ENCODE data around the gene FOXD2. TPM values are rescaled to one million over a fixed set of nuclear protein-coding genes. Genes with fewer than 3 reads are reported as not detected.

The FOXD2 gene
- total RNA-seq, 2 donors from 2014 or later: 0.26 TPM; not detected in 1

- intact Hi-C loops (cut with DNase I): no loop called here
- Histone ChIP-seq H3K36me3 (replicated peaks in 1 of 2; ENCODE audit: insufficient read depth in 1 of 2, low read depth in 2 of 2) (no peaks in the 10 kb centered on the region), H3K27ac (no peak overlapping the region), H3K4me1 (no peaks in the 10 kb centered on the region), H3K4me3 (no peak overlapping the region), H3K9me3 (no peaks in the 10 kb centered on the region), H3K27me3 (no peaks in the 10 kb centered on the region)
- TF ChIP-seq POLR2A (IDR thresholded peaks at IDR 0.05): no peak
- ATAC-seq (no peak), DNase-seq (no peak)
- 73 to 78% methylated on average over 3 of the region's 3 CpGs for WGBS, 2 donors
Measured at GRCh38 chr1:47407481-47407880, 30.4 kb upstream of the FOXD2 start.

GRCh38 chr1:47409311-47410067, 28.4 kb upstream of the FOXD2 start:
- H3K36me3 ChIP-seq (replicated peaks in 1 of 2; ENCODE audit: insufficient read depth in 1 of 2, low read depth in 2 of 2): no peaks in the 10 kb centered on the region
- DNase-seq: no peak
- WGBS, 2 donors: 77 to 81% methylated on average over 12 of the region's 12 CpGs
- TF ChIP-seq CTCF (IDR thresholded peaks at IDR 0.05): no peak
- TF ChIP-seq POLR2A (IDR thresholded peaks at IDR 0.05): no peak
- no peak overlapping the region for H3K27ac ChIP-seq
- no peak overlapping the region for H3K4me3 ChIP-seq
- no peaks in the 10 kb centered on the region for H3K4me1 ChIP-seq
- H3K9me3 ChIP-seq: no peaks in the 10 kb centered on the region
- H3K27me3 ChIP-seq: no peaks in the 10 kb centered on the region
- no peak for ATAC-seq
- intact Hi-C loops (cut with DNase I): no loop called here

- WGBS, 2 donors: 42 to 59% methylated on average over 3 of the region's 3 CpGs
- H3K9me3 ChIP-seq: no peaks in the 10 kb centered on the region
- H3K4me1 ChIP-seq: no peaks in the 10 kb centered on the region
- DNase-seq (no peak), ATAC-seq (no peak)
- no peak overlapping the region for H3K27ac ChIP-seq
- H3K36me3 ChIP-seq (replicated peaks in 1 of 2; ENCODE audit: insufficient read depth in 1 of 2, low read depth in 2 of 2): no peaks in the 10 kb centered on the region
- H3K27me3 ChIP-seq: no peaks in the 10 kb centered on the region
- no peak for TF ChIP-seq POLR2A (IDR thresholded peaks at IDR 0.05)
- TF ChIP-seq CTCF (IDR thresholded peaks at IDR 0.05): no peak
- intact Hi-C loops (cut with DNase I): no loop called here
- H3K4me3 ChIP-seq: no peak overlapping the region
Measured at GRCh38 chr1:47410068-47410455, 27.8 kb upstream of the FOXD2 start.

GRCh38 chr1:47411436-47411835, 26.4 kb upstream of the FOXD2 start:
- Histone ChIP-seq H3K27ac (no peak overlapping the region), H3K4me3 (no peak overlapping the region), H3K27me3 (peaks cover 0 to 6% of the 10 kb centered on the region in 2 donors), H3K4me1 (no peaks in the 10 kb centered on the region), H3K9me3 (no peaks in the 10 kb centered on the region), H3K36me3 (replicated peaks in 1 of 2; ENCODE audit: insufficient read depth in 1 of 2, low read depth in 2 of 2) (no peaks in the 10 kb centered on the region)
- 34 to 46% methylated on average over 2 of the region's 2 CpGs for WGBS, 2 donors
- ATAC-seq: no peak
- intact Hi-C loops (cut with DNase I): no loop called here
- no peak for TF ChIP-seq CTCF (IDR thresholded peaks at IDR 0.05)
- no peak for TF ChIP-seq POLR2A (IDR thresholded peaks at IDR 0.05)
- DNase-seq: no peak

GRCh38 chr1:47412437-47412836, 25.4 kb upstream of the FOXD2 start:
- H3K4me1 ChIP-seq: no peaks in the 10 kb centered on the region
- peaks cover 0 to 14% of the 10 kb centered on the region in 2 donors for H3K27me3 ChIP-seq
- H3K4me3 ChIP-seq: no peak overlapping the region
- TF ChIP-seq CTCF (IDR thresholded peaks at IDR 0.05) (no peak), POLR2A (IDR thresholded peaks at IDR 0.05) (no peak)
- no peak for ATAC-seq
- no peak overlapping the region for H3K27ac ChIP-seq
- intact Hi-C loops (cut with DNase I): no loop called here
- H3K9me3 ChIP-seq: no peaks in the 10 kb centered on the region
- 86% methylated on average over 14 of the region's 14 CpGs; no CpG with 5 or more reads in 1 of the 2 donors for WGBS, 2 donors
- H3K36me3 ChIP-seq (replicated peaks in 1 of 2; ENCODE audit: insufficient read depth in 1 of 2, low read depth in 2 of 2): no peaks in the 10 kb centered on the region
- no peak for DNase-seq

Data from body of pancreas (tissue), 4 donors.